ENCODE measurements around the gene SLC34A1.

SLC34A1 gene, protein sequence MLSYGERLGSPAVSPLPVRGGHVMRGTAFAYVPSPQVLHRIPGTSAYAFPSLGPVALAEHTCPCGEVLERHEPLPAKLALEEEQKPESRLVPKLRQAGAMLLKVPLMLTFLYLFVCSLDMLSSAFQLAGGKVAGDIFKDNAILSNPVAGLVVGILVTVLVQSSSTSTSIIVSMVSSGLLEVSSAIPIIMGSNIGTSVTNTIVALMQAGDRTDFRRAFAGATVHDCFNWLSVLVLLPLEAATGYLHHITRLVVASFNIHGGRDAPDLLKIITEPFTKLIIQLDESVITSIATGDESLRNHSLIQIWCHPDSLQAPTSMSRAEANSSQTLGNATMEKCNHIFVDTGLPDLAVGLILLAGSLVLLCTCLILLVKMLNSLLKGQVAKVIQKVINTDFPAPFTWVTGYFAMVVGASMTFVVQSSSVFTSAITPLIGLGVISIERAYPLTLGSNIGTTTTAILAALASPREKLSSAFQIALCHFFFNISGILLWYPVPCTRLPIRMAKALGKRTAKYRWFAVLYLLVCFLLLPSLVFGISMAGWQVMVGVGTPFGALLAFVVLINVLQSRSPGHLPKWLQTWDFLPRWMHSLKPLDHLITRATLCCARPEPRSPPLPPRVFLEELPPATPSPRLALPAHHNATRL

DNA sequence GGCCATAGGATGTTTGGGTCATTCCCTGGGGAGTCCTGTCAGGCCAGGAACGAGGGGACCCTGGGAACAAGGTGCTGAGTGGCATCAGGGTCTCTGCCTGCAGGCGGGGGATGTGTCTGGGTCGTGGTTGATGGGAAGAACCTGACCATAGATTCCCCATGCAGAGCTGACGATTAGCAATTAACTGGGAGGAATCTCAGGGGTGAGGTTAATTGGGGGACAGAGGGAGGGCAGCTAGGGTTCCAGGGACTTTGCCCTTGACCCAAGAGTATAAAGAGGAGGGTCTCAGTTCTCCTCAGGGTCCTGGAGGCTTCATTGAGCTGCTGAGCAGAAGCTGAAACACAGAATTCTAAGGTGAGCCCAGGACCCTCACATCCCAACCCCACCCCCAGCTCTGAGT lies at the start of gene SLC34A1:
Gene SLC34A1, plus strand, starts transcription at position 301 of the 400 bp plus-strand sequence. CDS start 1,308 bp downstream, outside the sequence.
- Histone ChIP-seq H3K4me1 (ENCODE audit: control insufficient read depth, insufficient read depth, low read length) (peaks cover 6% of the 10 kb centered on the region; the same call in 1 of the 2 replicates), H3K27ac (ENCODE audit: extremely low read depth, low read depth, low read length) (no peak within 1 kb of the TSS), H3K4me3 (ENCODE audit: low read depth, low read length) (no peak within 1 kb of the TSS), H3K36me3 (ENCODE audit: control insufficient read depth in 2 of 2, insufficient read depth in 1 of 2, low read length in 2 of 2) (no peaks in the 10 kb centered on the region), H3K9me3 (ENCODE audit: control insufficient read depth, insufficient read depth, low read depth, low read length) (no peaks in the 10 kb centered on the region)
- POLR2A ChIA-PET = no interaction called here
- TF ChIP-seq ZNF311 (tag by site-specific recombination; IDR thresholded peaks at IDR 0.05; ENCODE audit: borderline replicate concordance) (no peak), ZNF16 (tag by site-specific recombination; IDR thresholded peaks at IDR 0.05; ENCODE audit: low read depth) (no peak), ZNF621 (tag by site-specific recombination; IDR thresholded peaks at IDR 0.05) (no peak), ZNF501 (tag by site-specific recombination; IDR thresholded peaks at IDR 0.05) (no peak), ZNF23 (tag by site-specific recombination; IDR thresholded peaks at IDR 0.05; ENCODE audit: borderline replicate concordance) (no peak), YY1 (tag by site-specific recombination; IDR thresholded peaks at IDR 0.05) (no peak), ZNF747 (tag by site-specific recombination; IDR thresholded peaks at IDR 0.05) (no peak), ZNF776 (tag by site-specific recombination; IDR thresholded peaks at IDR 0.05; ENCODE audit: borderline replicate concordance) (no peak)
- TF ChIP-seq, protein P1, sequence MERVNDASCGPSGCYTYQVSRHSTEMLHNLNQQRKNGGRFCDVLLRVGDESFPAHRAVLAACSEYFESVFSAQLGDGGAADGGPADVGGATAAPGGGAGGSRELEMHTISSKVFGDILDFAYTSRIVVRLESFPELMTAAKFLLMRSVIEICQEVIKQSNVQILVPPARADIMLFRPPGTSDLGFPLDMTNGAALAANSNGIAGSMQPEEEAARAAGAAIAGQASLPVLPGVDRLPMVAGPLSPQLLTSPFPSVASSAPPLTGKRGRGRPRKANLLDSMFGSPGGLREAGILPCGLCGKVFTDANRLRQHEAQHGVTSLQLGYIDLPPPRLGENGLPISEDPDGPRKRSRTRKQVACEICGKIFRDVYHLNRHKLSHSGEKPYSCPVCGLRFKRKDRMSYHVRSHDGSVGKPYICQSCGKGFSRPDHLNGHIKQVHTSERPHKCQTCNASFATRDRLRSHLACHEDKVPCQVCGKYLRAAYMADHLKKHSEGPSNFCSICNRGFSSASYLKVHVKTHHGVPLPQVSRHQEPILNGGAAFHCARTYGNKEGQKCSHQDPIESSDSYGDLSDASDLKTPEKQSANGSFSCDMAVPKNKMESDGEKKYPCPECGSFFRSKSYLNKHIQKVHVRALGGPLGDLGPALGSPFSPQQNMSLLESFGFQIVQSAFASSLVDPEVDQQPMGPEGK (tag by site-specific recombination; IDR thresholded peaks at IDR 0.05) = no peak
- TF ChIP-seq, protein P2, sequence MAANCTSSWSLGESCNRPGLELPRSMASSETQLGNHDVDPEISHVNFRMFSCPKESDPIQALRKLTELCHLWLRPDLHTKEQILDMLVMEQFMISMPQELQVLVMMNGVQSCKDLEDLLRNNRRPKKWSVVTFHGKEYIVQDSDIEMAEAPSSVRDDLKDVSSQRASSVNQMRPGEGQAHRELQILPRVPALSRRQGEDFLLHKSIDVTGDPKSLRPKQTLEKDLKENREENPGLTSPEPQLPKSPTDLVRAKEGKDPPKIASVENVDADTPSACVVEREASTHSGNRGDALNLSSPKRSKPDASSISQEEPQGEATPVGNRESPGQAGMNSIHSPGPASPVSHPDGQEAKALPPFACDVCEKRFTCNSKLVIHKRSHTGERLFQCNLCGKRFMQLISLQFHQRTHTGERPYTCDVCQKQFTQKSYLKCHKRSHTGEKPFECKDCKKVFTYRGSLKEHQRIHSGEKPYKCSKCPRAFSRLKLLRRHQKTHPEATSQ (tag by site-specific recombination; IDR thresholded peaks at IDR 0.05) = no peak
- CTCF ChIA-PET = interaction anchor here (0.7 to 2.3 kb wide), 9 partner anchors 9 to 73 kb away, joined by 3 to 10 read pairs (median 4); no protein-coding TSS in a partner anchor

DNA sequence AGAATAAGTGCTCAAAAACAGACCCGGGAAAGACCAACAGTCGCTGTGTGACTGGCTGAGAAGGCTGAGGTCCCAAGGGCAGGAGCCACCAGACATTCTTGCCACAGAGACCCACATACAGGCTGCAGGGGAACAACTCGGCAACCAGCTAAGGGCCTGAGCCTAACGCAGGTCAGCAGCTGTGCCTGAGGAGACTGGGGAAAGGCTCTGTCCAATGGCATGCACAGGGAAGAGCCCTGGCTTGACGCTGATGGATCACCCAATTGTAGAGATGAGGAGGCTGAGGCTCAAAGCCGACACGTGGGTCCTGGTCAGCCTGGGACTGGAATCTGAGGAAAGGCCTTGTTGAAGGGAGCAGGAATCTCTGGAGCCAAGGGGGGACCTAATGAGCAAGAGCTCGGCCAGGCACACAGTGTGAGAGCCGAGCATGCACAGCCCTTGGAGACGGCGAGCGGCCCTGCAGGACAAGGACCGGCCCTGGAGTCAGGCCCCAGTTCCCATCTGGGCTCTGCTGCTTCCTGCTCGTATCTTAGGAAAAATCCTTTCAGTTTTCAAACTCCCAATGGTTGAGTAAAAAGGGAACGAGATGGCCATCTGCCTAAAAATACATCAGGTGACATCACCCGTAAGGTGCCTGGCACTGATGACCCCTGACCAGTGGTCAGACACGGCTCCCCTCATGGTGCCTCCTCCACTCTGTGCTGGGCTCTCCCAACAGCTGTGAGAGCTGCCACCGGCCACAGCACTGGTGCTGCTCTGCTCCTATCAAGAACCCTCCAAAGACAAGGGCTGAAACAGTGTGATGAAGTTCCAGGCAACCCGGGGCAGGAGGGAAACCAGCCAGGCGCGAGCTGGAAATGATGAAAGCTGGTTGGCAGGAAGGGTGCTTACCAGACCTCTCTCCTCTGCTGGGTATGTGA lies 49.2 kb upstream of the SLC34A1 start:
- ChIA-PET POLR2A (interaction anchor here (0.9 to 1.8 kb wide), 3 partner anchors 12 to 119 kb away, joined by 3 to 8 read pairs (median 3); partner anchors contain the start of gene LMAN2), CTCF (interaction anchor here (1.0 to 1.6 kb wide), 8 partner anchors 11 to 220 kb away, joined by 3 to 8 read pairs (median 5); no protein-coding TSS in a partner anchor)
- no peak overlapping the region for H3K27ac ChIP-seq (ENCODE audit: extremely low read depth, low read depth, low read length)

More for the DNA sequence above, 49.2 kb upstream of the SLC34A1 start:
- Histone ChIP-seq H3K4me3 (ENCODE audit: low read depth, low read length) (no peak overlapping the region), H3K4me1 (ENCODE audit: control insufficient read depth, insufficient read depth, low read length) (no peaks in the 10 kb centered on the region), H3K9me3 (ENCODE audit: control insufficient read depth, insufficient read depth, low read depth, low read length) (no peaks in the 10 kb centered on the region), H3K36me3 (ENCODE audit: control insufficient read depth in 2 of 2, insufficient read depth in 1 of 2, low read length in 2 of 2) (peaks cover 11 to 98% of the 10 kb centered on the region in 2 experiments; a peak in 2 of 3 replicates)
- TF ChIP-seq RBAK (tag by site-specific recombination; IDR thresholded peaks at IDR 0.05) (no peak), ZNF146 (tag by site-specific recombination; IDR thresholded peaks at IDR 0.05) (no peak), ZNF677 (tag by site-specific recombination; IDR thresholded peaks at IDR 0.05) (no peak), ZNF311 (tag by site-specific recombination; IDR thresholded peaks at IDR 0.05; ENCODE audit: borderline replicate concordance) (no peak), KLF16 (tag by site-specific recombination; IDR thresholded peaks at IDR 0.05) (no peak), ZNF239 (tag by site-specific recombination; IDR thresholded peaks at IDR 0.05) (no peak), ZNF366 (tag by site-specific recombination; conservative IDR thresholded peaks at IDR 0.05) (no peak)
- TF ChIP-seq, protein P3, sequence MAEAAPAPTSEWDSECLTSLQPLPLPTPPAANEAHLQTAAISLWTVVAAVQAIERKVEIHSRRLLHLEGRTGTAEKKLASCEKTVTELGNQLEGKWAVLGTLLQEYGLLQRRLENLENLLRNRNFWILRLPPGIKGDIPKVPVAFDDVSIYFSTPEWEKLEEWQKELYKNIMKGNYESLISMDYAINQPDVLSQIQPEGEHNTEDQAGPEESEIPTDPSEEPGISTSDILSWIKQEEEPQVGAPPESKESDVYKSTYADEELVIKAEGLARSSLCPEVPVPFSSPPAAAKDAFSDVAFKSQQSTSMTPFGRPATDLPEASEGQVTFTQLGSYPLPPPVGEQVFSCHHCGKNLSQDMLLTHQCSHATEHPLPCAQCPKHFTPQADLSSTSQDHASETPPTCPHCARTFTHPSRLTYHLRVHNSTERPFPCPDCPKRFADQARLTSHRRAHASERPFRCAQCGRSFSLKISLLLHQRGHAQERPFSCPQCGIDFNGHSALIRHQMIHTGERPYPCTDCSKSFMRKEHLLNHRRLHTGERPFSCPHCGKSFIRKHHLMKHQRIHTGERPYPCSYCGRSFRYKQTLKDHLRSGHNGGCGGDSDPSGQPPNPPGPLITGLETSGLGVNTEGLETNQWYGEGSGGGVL (tag by site-specific recombination; IDR thresholded peaks at IDR 0.05) = no peak
- TF ChIP-seq, protein P4, sequence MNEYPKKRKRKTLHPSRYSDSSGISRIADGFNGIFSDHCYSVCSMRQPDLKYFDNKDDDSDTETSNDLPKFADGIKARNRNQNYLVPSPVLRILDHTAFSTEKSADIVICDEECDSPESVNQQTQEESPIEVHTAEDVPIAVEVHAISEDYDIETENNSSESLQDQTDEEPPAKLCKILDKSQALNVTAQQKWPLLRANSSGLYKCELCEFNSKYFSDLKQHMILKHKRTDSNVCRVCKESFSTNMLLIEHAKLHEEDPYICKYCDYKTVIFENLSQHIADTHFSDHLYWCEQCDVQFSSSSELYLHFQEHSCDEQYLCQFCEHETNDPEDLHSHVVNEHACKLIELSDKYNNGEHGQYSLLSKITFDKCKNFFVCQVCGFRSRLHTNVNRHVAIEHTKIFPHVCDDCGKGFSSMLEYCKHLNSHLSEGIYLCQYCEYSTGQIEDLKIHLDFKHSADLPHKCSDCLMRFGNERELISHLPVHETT (tag by site-specific recombination; IDR thresholded peaks at IDR 0.05) = no peak

All from HEK293 (cell line).